IMR-90 (cell line): ENCODE data around the gene EFEMP1. TPM values are rescaled to one million over a fixed set of nuclear protein-coding genes. Genes with fewer than 3 reads are reported as not detected.

Experiments used
- ATAC-seq: fragments of 200-7000 bp; cut with Tn5 transposase; 2 replicates; pipeline ENCODE4 v1.9.1; 2020; ENCODE audit warnings: low read depth, mild to moderate bottlenecking, moderate library complexity
- BruUV-seq: library from RNA; stranded (reverse); fragments of 400-500 nt; replicated peaks from 2 replicates; lab custom pipeline; 2021; lab: Mats Ljungman, UMichigan
- CTCF ChIA-PET: fragments of 300-600 bp; formaldehyde crosslinking; extraction: SDS; loops from one replicate; lab custom pipeline; 2021; ENCODE audit warnings: antibody characterized with exemption; lab: Yijun Ruan, JAX
- POLR2A ChIA-PET: fragments of 300-600 bp; sonication (Branson Sonifier 250); formaldehyde crosslinking; loops from one replicate; lab custom pipeline; 2022; ENCODE audit warnings: antibody characterized with exemption; ENCODE audit not compliant: unreplicated experiment; lab: Charles Lee
- DNase-seq: peaks from one replicate; pipeline ENCODE4 v3.0.0; 2013
- H2AFZ ChIP-seq: replicated peaks from 2 replicates; pipeline ENCODE3; 2013; ENCODE audit warnings: low read length, mild to moderate bottlenecking; ENCODE audit not compliant: poor library complexity
- H2AK5ac ChIP-seq: 2 replicates; pipeline ENCODE4 v1.6.1; 2013; ENCODE audit warnings: low read depth, low read length, inconsistent platforms
- H2AK9ac ChIP-seq: replicated peaks from 2 replicates; pipeline ENCODE3; 2013; ENCODE audit warnings: mild to moderate bottlenecking, low read depth, low read length, moderate library complexity; ENCODE audit not compliant: poor library complexity
- H2BK120ac ChIP-seq: 2 replicates; pipeline ENCODE4 v1.6.1; 2013; ENCODE audit warnings: low read depth, low read length, inconsistent platforms
- H2BK15ac ChIP-seq: 3 replicates; pipeline ENCODE4 v1.6.1; 2013; ENCODE audit warnings: low read depth, low read length, inconsistent platforms
- H2BK20ac ChIP-seq: 2 replicates; pipeline ENCODE4 v1.6.1; 2013; ENCODE audit warnings: low read depth, mild to moderate bottlenecking, inconsistent platforms, low read length, moderate library complexity
- H2BK5ac ChIP-seq: 2 replicates; pipeline ENCODE4 v1.6.1; 2013; ENCODE audit warnings: mild to moderate bottlenecking, low read depth, low read length, inconsistent platforms; ENCODE audit not compliant: poor library complexity, severe bottlenecking
- H3K14ac ChIP-seq: replicated peaks from 2 replicates; pipeline ENCODE4 v1.6.1; 2013; ENCODE audit warnings: low read depth, low read length, inconsistent platforms
- H3K18ac ChIP-seq: 2 replicates; pipeline ENCODE4 v1.6.1; 2013; ENCODE audit warnings: low read depth, low read length, control low read depth
- H3K23ac ChIP-seq: 2 replicates; pipeline ENCODE4 v1.6.1; 2013; ENCODE audit warnings: low read depth, low read length, inconsistent platforms
- H3K27ac ChIP-seq: 2 replicates; pipeline ENCODE4 v1.5.1; 2013; ENCODE audit warnings: mild to moderate bottlenecking, control low read depth, low read length; ENCODE audit not compliant: insufficient read depth
- H3K27me3 ChIP-seq: 2 replicates; pipeline ENCODE4 v1.6.1; 2013; ENCODE audit warnings: low read length; ENCODE audit not compliant: control insufficient read depth, insufficient read depth
- H3K36me3 ChIP-seq: 2 replicates; pipeline ENCODE4 v1.6.1; 2013; ENCODE audit warnings: low read length, mixed read lengths; ENCODE audit not compliant: control insufficient read depth, insufficient read depth
- H3K4ac ChIP-seq: 2 replicates; pipeline ENCODE4 v1.6.1; 2013; ENCODE audit warnings: low read depth, low read length, inconsistent platforms
- H3K4me1 ChIP-seq: 2 replicates; pipeline ENCODE4 v1.6.1; 2013; ENCODE audit warnings: low read length, mixed read lengths; ENCODE audit not compliant: control insufficient read depth, insufficient read depth
- H3K4me2 ChIP-seq: 2 replicates; pipeline ENCODE4 v1.6.1; 2013; ENCODE audit warnings: low read depth, mild to moderate bottlenecking, control low read depth, low read length, moderate library complexity
- H3K4me3 ChIP-seq: 2 replicates; pipeline ENCODE4 v1.5.1; 2013; ENCODE audit warnings: low read depth, mild to moderate bottlenecking, control low read depth, low read length, moderate library complexity; ENCODE audit not compliant: insufficient read depth
- H3K56ac ChIP-seq: 2 replicates; pipeline ENCODE4 v1.6.1; 2013; ENCODE audit warnings: low read length, inconsistent platforms; ENCODE audit not compliant: insufficient read depth; ENCODE audit errors: extremely low read depth
- H3K79me1 ChIP-seq, 2 experiments: 2 replicates each; pipeline ENCODE4 v1.6.1; 2013; ENCODE audit warnings: low read length in 2 of 2, inconsistent platforms in 1 of 2, low read depth in 1 of 2
- H3K9ac ChIP-seq: 2 replicates; pipeline ENCODE4 v1.6.1; 2013; ENCODE audit warnings: low read depth, low read length, control low read depth
- H3K9me1 ChIP-seq: 2 replicates; pipeline ENCODE4 v1.6.1; 2013; ENCODE audit warnings: low read length, inconsistent platforms; ENCODE audit not compliant: insufficient read depth
- H3K9me3 ChIP-seq: 2 replicates; pipeline ENCODE4 v1.6.1; 2013; ENCODE audit warnings: low read length; ENCODE audit not compliant: control insufficient read depth, insufficient read depth
- H4K20me1 ChIP-seq: 2 replicates; pipeline ENCODE4 v1.6.1; 2013; ENCODE audit warnings: low read length, inconsistent platforms; ENCODE audit not compliant: insufficient read depth
- H4K5ac ChIP-seq: 2 replicates; pipeline ENCODE4 v1.6.1; 2013; ENCODE audit warnings: mild to moderate bottlenecking, low read depth, low read length, control low read depth
- H4K8ac ChIP-seq, 2 experiments: 2 replicates each; pipeline ENCODE4 v1.6.1; 2013; ENCODE audit warnings: low read depth in 2 of 2, low read length in 2 of 2, control low read depth in 1 of 2, inconsistent platforms in 1 of 2
- H4K91ac ChIP-seq: 2 replicates; pipeline ENCODE4 v1.6.1; 2013; ENCODE audit warnings: low read depth, low read length, inconsistent platforms; ENCODE audit not compliant: insufficient read depth
- BHLHE40 ChIP-seq: fragments of 150-350 bp; IDR thresholded peaks from 2 replicates; pipeline ENCODE4 v1.6.1; 2016; ENCODE audit warnings: mild to moderate bottlenecking, low read depth, low read length
- MXI1 ChIP-seq: IDR thresholded peaks from 2 replicates; pipeline ENCODE4 v1.6.1; 2012; ENCODE audit warnings: low read depth, mild to moderate bottlenecking, low read length, moderate library complexity, borderline replicate concordance
- NFE2L2 ChIP-seq: fragments of 150-350 bp; IDR thresholded peaks from 2 replicates; pipeline ENCODE4 v1.6.1; 2016; ENCODE audit warnings: low read depth, mild to moderate bottlenecking, low read length
- SMC3 ChIP-seq: fragments of 150-350 bp; IDR thresholded peaks from 2 replicates; pipeline ENCODE4 v1.6.1; 2016; ENCODE audit warnings: low read depth, mild to moderate bottlenecking, antibody characterized with exemption, low read length, moderate library complexity
- WGBS, 2 experiments: methylation state at CpG; one replicate each; pipeline versions ENCODE4 v1.1.5 to v1.1.7; 2013; ENCODE audit warnings: missing lambda C conversion rate in 2 of 2; ENCODE audit not compliant: insufficient read length in 1 of 2; ENCODE audit errors: extremely low coverage in 2 of 2; 5-methylcytosine and 5-hydroxymethylcytosine counted together
- dilution Hi-C: fragments of 300-500 bp; cut with HindIII; formaldehyde crosslinking; loops from one replicate; pipeline ENCODE4 v1.14.3; 2018; ENCODE audit warnings: low sequenced_read_pairs; ENCODE audit not compliant: unreplicated experiment
- in situ Hi-C: fragments of 300-500 bp; cut with MboI; formaldehyde crosslinking; loops from 3 replicates; pipeline ENCODE4 v1.14.3; 2019; ENCODE audit warnings: low sequenced_read_pairs, inconsistent platforms, mixed read lengths
- intact Hi-C: fragments of 100-400 bp; cut with micrococcal nuclease; formaldehyde crosslinking; loops from 2 replicates; pipeline ENCODE4 v1.10.0; 2022
- polyA plus RNA-seq, 3 experiments: library from polyadenylated mRNA; depleted of rRNA; stranded (reverse); fragments of >200 nt; gene quantifications; 2 replicates each; pipeline ENCODE4 v1.2.3, GENCODE V29; 2012; ENCODE audit warnings: low replicate concordance in 1 of 3
- total RNA-seq: library from RNA; depleted of rRNA; stranded (reverse); fragments of >200 nt; gene quantifications from 2 replicates; pipeline ENCODE4 v1.2.3, GENCODE V29; 2012

The EFEMP1 gene
- total and polyA plus RNA-seq, 2 of the 4 experiments (the other 2 are of a cell fraction), result 214 to 219 TPM

- H3K27ac ChIP-seq, result no peak overlapping the region
- no peak overlapping the region for H3K56ac ChIP-seq
- no peak overlapping the region for H4K8ac ChIP-seq
- no peaks in the 10 kb centered on the region for H4K20me1 ChIP-seq
- H2AK5ac ChIP-seq, result no peak overlapping the region
- no peak overlapping the region for H3K9ac ChIP-seq
- no peak overlapping the region for H3K4ac ChIP-seq
- H3K36me3 ChIP-seq, result no peaks in the 10 kb centered on the region
- H4K91ac ChIP-seq, result no peak overlapping the region
- POLR2A ChIA-PET, result no interaction called here
- in situ Hi-C loops (no loop called here), intact Hi-C loops (no loop called here), dilution Hi-C loops (no loop called here)
- ATAC-seq (no peak), DNase-seq (no peak)
- no TSS peak for BruUV-seq
- H2BK5ac ChIP-seq, result no peak overlapping the region
- WGBS, 2 experiments, result no CpG with 5 or more reads among the region's 2 CpGs
- no peak overlapping the region for H3K23ac ChIP-seq
- H2AK9ac ChIP-seq, result no peak overlapping the region
- no peak overlapping the region for H4K5ac ChIP-seq
- H3K27me3 ChIP-seq, result no peaks in the 10 kb centered on the region
- H3K4me3 ChIP-seq, result no peak overlapping the region
- no peaks in the 10 kb centered on the region for H3K9me3 ChIP-seq
- no peak overlapping the region for H2BK15ac ChIP-seq
- H3K4me2 ChIP-seq, result no peak overlapping the region
- H3K79me1 ChIP-seq, result no peaks in the 10 kb centered on the region
- no peak overlapping the region for H2BK20ac ChIP-seq
- no peak overlapping the region for H3K14ac ChIP-seq
- H2AFZ ChIP-seq, result no peak overlapping the region
- no peak overlapping the region for H2BK120ac ChIP-seq
- peaks cover 5% of the 10 kb centered on the region for H3K4me1 ChIP-seq
- no peak for TF ChIP-seq MXI1
- TF ChIP-seq BHLHE40, result no peak
- TF ChIP-seq NFE2L2, result no peak
- no peak for TF ChIP-seq SMC3
- CTCF ChIA-PET, result no interaction called here
- 0 out of 2 replicates have a peak, but pooled peaks cover 2% of the 10 kb centered on the region for H3K9me1 ChIP-seq
- no peak overlapping the region for H3K18ac ChIP-seq
These were observed 46.9 kb upstream of the EFEMP1 start for GRCh38 chr2:55970500-55970899.
